B cell (primary cell): ENCODE results near the gene HAGH. TPM values are rescaled to one million over a fixed set of nuclear protein-coding genes. Genes with fewer than 3 reads are reported as not detected.

Experiments used
- ATAC-seq: fragments of 200-7000 bp; cut with Tn5 transposase; one replicate; pipeline ENCODE4 v1.10.0; 2021; ENCODE audit warnings: low read depth, mild to moderate bottlenecking, moderate number of reproducible peaks, moderate library complexity
- CTCF ChIA-PET: fragments of 350-600 bp; sonication (Branson Sonifier 250); formaldehyde crosslinking; loops from one replicate; lab custom pipeline; 2021; ENCODE audit warnings: antibody characterized with exemption, inconsistent platforms; lab: Charles Lee
- POLR2A ChIA-PET: fragments of 350-600 bp; sonication (Branson Sonifier 250); formaldehyde crosslinking; loops from one replicate; lab custom pipeline; 2021; ENCODE audit warnings: antibody characterized with exemption; lab: Charles Lee
- DNase-seq: peaks from one replicate; pipeline ENCODE4 v3.0.0; 2013
- H2AFZ ChIP-seq: 2 replicates; pipeline ENCODE4 v1.6.1; 2012; ENCODE audit warnings: mild to moderate bottlenecking, low read depth, low read length; ENCODE audit not compliant: insufficient read depth, poor library complexity, severe bottlenecking
- H3K27ac ChIP-seq, 2 donors: 1 replicate in 1 of 2; 2 replicates in 1 of 2; pipeline ENCODE4 v1.5.1; 2012 to 2013; ENCODE audit warnings: low read length in 2 of 2, mild to moderate bottlenecking in 2 of 2, moderate library complexity in 1 of 2
- H3K27me3 ChIP-seq, 4 experiments: fragments of 200-600 bp in 1 of 4; sonication (generic) in 1 of 4; replicated peaks in 1 of 4; 1 replicate in 2 of 4; 2 replicates in 2 of 4; pipeline versions ENCODE4 v1.6.1 to v1.7.0; 2013 to 2016; ENCODE audit warnings: low read length in 3 of 4, mild to moderate bottlenecking in 2 of 4, mixed read lengths in 1 of 4, moderate library complexity in 1 of 4; ENCODE audit not compliant: insufficient read depth in 4 of 4, control insufficient read depth in 3 of 4; ENCODE audit errors: control extremely low read depth in 1 of 4
- H3K36me3 ChIP-seq, 2 experiments: replicated peaks in 1 of 2; 1 replicate in 1 of 2; 2 replicates in 1 of 2; pipeline versions ENCODE4 v1.6.1 to v1.7.1; 2013; ENCODE audit warnings: low read length in 1 of 2; ENCODE audit not compliant: insufficient read depth in 2 of 2, control insufficient read depth in 1 of 2; ENCODE audit errors: control extremely low read depth in 1 of 2, extremely low read depth in 1 of 2
- H3K4me1 ChIP-seq, 2 donors: fragments of 200-600 bp in 1 of 2; sonication (generic) in 1 of 2; 1 replicate in 1 of 2; 2 replicates in 1 of 2; pipeline versions ENCODE4 v1.5.1 to v1.6.1; 2013 to 2017; ENCODE audit warnings: low read length in 2 of 2; ENCODE audit not compliant: control insufficient read depth in 2 of 2, insufficient read depth in 2 of 2
- H3K4me2 ChIP-seq: replicated peaks from 2 replicates; pipeline ENCODE3; 2012; ENCODE audit warnings: mild to moderate bottlenecking, low read depth, low read length; ENCODE audit not compliant: poor library complexity, severe bottlenecking
- H3K4me3 ChIP-seq, 5 experiments: fragments of 200-600 bp in 1 of 5; sonication (generic) in 1 of 5; 1 replicate in 3 of 5; 2 replicates in 2 of 5; pipeline versions ENCODE4 v1.5.1 to v1.7.0; 2011 to 2016; ENCODE audit warnings: low read length in 4 of 5, mild to moderate bottlenecking in 4 of 5, low read depth in 2 of 5, control low read depth in 1 of 5, moderate library complexity in 1 of 5; ENCODE audit not compliant: insufficient read depth in 1 of 5; ENCODE audit errors: control extremely low read depth in 1 of 5, extremely low read depth in 1 of 5
- H3K79me2 ChIP-seq: fragments of 200-600 bp; sonication (generic); one replicate; pipeline ENCODE4 v1.6.0; 2016; ENCODE audit warnings: low read length; ENCODE audit not compliant: control insufficient read depth, insufficient read depth
- H3K9ac ChIP-seq: fragments of 200-600 bp; sonication (generic); 2 replicates; pipeline ENCODE4 v1.6.1; 2017; ENCODE audit warnings: mild to moderate bottlenecking, low read length, moderate library complexity
- H3K9me3 ChIP-seq, 3 donors: one replicate each; pipeline versions ENCODE4 v1.6.1 to v1.7.1; 2013; ENCODE audit warnings: low read length in 2 of 3; ENCODE audit not compliant: control insufficient read depth in 2 of 3, insufficient read depth in 1 of 3; ENCODE audit errors: control extremely low read depth in 1 of 3
- H4K20me1 ChIP-seq: 2 replicates; pipeline ENCODE4 v1.6.0; 2012; ENCODE audit warnings: mild to moderate bottlenecking, low read length; ENCODE audit not compliant: insufficient read depth, control insufficient read depth, poor library complexity, severe bottlenecking
- H3K27ac Mint-ChIP-seq: one replicate; pipeline ENCODE4 v1.8.0; 2021; ENCODE audit warnings: mixed read lengths
- H3K27me3 Mint-ChIP-seq: one replicate; pipeline ENCODE4 v1.8.0; 2021; ENCODE audit warnings: mixed read lengths
- H3K4me1 Mint-ChIP-seq: one replicate; pipeline ENCODE4 v1.8.0; 2021; ENCODE audit warnings: mixed read lengths
- H3K4me3 Mint-ChIP-seq: one replicate; pipeline ENCODE4 v1.8.0; 2021; ENCODE audit warnings: mixed read lengths
- H3K9me3 Mint-ChIP-seq: one replicate; pipeline ENCODE4 v1.8.0; 2022; ENCODE audit warnings: mixed read lengths; ENCODE audit not compliant: insufficient read depth
- EZH2 ChIP-seq: IDR thresholded peaks from 2 replicates; pipeline ENCODE4 v1.6.1; 2012; ENCODE audit warnings: borderline replicate concordance, low read depth, mild to moderate bottlenecking, moderate library complexity, low read length; ENCODE audit not compliant: insufficient read depth, poor library complexity, severe bottlenecking
- WGBS: methylation state at CpG from one replicate; pipeline ENCODE4 v1.1.5; 2013; ENCODE audit warnings: missing lambda C conversion rate; ENCODE audit not compliant: insufficient coverage; 5-methylcytosine and 5-hydroxymethylcytosine counted together
- intact Hi-C: fragments of 100-400 bp; cut with micrococcal nuclease; formaldehyde crosslinking; loops from one replicate; pipeline ENCODE4 v1.10.0; 2022
- polyA plus RNA-seq: library from polyadenylated mRNA; depleted of rRNA; stranded (reverse); fragments of >200 nt; gene quantifications from 2 replicates; pipeline ENCODE4 v1.2.3, GENCODE V29; 2012
- total RNA-seq, 2 donors: library from RNA; stranded (reverse); fragments of 120-200 nt in 1 of 2; gene quantifications; 1 replicate in 1 of 2; 2 replicates in 1 of 2; pipeline versions ENCODE4 v1.2.3 to v1.2.4, GENCODE V29; 2013 to 2022
- TF ChIP-seq, protein P1 (sequence below): fragments of 200-600 bp; IDR thresholded peaks from one replicate; pipeline ENCODE4 v1.8.0; 2022; ENCODE audit warnings: antibody characterized with exemption, mild to moderate bottlenecking

HAGH gene
- total and polyA plus RNA-seq, 2 donors (not counting 1 experiment from before 2014, with no cell fraction given), result 50.6 to 74.2 TPM

DNA sequence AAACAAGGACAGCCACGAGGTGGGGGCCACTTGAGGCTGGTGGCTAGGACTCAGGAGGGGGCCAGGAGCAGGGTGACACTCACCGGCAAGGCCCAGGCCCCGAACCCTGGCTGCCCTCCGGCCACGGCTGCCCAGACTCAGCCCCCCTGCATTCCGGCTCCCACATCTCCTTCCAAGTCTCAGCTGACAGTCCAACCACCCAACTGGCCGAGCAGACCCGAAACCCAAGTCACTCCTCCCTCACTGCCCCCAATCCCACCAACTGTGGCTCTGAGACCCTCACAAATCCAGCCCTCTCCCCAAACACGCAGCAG is 9.4 kb downstream of the HAGH start:
- DNase-seq, result no peak

DNA sequence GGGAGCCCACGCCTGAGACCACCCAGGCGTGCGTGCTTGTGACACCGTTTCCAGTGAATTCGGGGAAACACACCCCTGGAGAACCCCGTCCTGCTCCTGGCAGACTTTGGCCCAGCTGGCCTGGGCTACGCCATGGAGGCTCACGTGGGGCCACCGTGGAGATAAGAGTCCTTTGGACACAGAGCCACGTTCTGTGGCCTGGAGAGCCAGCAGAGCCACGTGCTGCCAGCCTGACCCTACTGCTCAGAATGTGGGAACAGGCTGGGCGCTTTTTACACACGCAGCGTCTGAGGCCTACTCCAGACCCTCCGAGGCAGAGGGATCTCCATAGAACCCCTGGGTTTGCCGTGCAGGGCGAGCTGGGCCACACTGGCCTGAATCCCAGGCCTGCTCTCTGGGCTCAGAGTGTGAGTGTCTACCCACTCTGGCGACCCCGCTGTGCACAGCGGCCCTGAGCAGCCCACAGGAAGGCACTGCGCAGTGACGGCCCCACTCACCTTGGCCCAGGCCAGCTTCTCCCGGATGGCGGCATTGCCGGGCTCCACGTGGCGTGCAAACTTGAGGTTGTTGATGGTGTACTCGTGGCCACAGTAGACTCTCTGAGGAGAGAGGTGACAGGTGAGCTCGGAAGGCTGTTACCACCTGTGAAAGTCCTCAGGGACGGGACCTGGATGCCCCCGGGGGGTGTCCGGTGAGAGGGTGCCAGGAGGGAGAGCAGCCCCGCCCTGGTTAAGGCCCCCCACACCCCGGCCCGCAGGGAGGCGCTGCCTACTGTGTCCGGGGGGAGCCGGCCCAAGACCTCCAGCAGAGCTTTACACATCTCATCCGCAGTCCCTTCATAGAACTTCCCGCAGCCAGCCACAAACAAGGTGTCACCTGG is 10.0 kb downstream of the HAGH start:
- H3K4me2 ChIP-seq, result no peak overlapping the region
- H3K27ac Mint-ChIP-seq, result no peak overlapping the region
- H3K4me3 Mint-ChIP-seq, result no peak overlapping the region
- no peaks in the 10 kb centered on the region for H3K9me3 ChIP-seq
- no peaks in the 10 kb centered on the region for H3K4me1 Mint-ChIP-seq
- ChIA-PET CTCF (no interaction called here), POLR2A (no interaction called here)
- DNase-seq, result no peak
- H3K27me3 Mint-ChIP-seq, result no peaks in the 10 kb centered on the region
- ATAC-seq, result no peak
- peaks cover 2 to 56% of the 10 kb centered on the region in 2 experiments for H3K36me3 ChIP-seq
- no peak overlapping the region for H3K27ac ChIP-seq
- H3K9me3 Mint-ChIP-seq, result no peaks in the 10 kb centered on the region
- H2AFZ ChIP-seq, result no peak overlapping the region
- TF ChIP-seq, protein P1, sequence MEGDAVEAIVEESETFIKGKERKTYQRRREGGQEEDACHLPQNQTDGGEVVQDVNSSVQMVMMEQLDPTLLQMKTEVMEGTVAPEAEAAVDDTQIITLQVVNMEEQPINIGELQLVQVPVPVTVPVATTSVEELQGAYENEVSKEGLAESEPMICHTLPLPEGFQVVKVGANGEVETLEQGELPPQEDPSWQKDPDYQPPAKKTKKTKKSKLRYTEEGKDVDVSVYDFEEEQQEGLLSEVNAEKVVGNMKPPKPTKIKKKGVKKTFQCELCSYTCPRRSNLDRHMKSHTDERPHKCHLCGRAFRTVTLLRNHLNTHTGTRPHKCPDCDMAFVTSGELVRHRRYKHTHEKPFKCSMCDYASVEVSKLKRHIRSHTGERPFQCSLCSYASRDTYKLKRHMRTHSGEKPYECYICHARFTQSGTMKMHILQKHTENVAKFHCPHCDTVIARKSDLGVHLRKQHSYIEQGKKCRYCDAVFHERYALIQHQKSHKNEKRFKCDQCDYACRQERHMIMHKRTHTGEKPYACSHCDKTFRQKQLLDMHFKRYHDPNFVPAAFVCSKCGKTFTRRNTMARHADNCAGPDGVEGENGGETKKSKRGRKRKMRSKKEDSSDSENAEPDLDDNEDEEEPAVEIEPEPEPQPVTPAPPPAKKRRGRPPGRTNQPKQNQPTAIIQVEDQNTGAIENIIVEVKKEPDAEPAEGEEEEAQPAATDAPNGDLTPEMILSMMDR, result no peak
- TF ChIP-seq EZH2, result no peak
- H3K4me3 ChIP-seq, result no peak overlapping the region
- H3K79me2 ChIP-seq, result peaks cover 11% of the 10 kb centered on the region
- H3K27me3 ChIP-seq, result no peaks in the 10 kb centered on the region
- no peak overlapping the region for H3K9ac ChIP-seq
- peaks cover 20% of the 10 kb centered on the region for H4K20me1 ChIP-seq
- no peaks in the 10 kb centered on the region for H3K4me1 ChIP-seq
- 95% methylated on average over 36 of the region's 40 CpGs for WGBS
- intact Hi-C loops, result no loop called here

More for the DNA sequence above, 9.4 kb downstream of the HAGH start:
- ATAC-seq, result no peak
- H3K27ac Mint-ChIP-seq, result no peak overlapping the region
- no peak overlapping the region for H3K4me3 ChIP-seq
- no peak overlapping the region for H3K4me2 ChIP-seq
- H3K27me3 ChIP-seq, result no peaks in the 10 kb centered on the region
- H3K27ac ChIP-seq, result no peak overlapping the region
- TF ChIP-seq, protein P1, result no peak
- TF ChIP-seq EZH2, result no peak
- no peak overlapping the region for H3K4me3 Mint-ChIP-seq
- H3K4me1 ChIP-seq, result no peaks in the 10 kb centered on the region
- H3K4me1 Mint-ChIP-seq, result no peaks in the 10 kb centered on the region
- no peaks in the 10 kb centered on the region for H3K9me3 Mint-ChIP-seq
- peaks cover 17% of the 10 kb centered on the region for H3K79me2 ChIP-seq
- H3K36me3 ChIP-seq, result peaks cover 2 to 61% of the 10 kb centered on the region in 2 experiments
- ChIA-PET CTCF (no interaction called here), POLR2A (no interaction called here)
- no peaks in the 10 kb centered on the region for H3K27me3 Mint-ChIP-seq
- peaks cover 25% of the 10 kb centered on the region for H4K20me1 ChIP-seq
- H3K9ac ChIP-seq, result no peak overlapping the region
- intact Hi-C loops, result no loop called here
- no peaks in the 10 kb centered on the region for H3K9me3 ChIP-seq
- WGBS, result 96% methylated on average over 9 of the region's 9 CpGs
- H2AFZ ChIP-seq, result no peak overlapping the region
